ENCODE data around the gene MACIR.
A peak's percentile ranks its signal among the peaks of the same experiment; 100 is the strongest.

Gene MACIR

GRCh38 chr5:103247118-103247517 lies 11.4 kb upstream of the MACIR start:
- DNase-seq = no peak

GRCh38 chr5:103249068-103249467 lies 9.5 kb upstream of the MACIR start:
- DNase-seq = no peak

- no peak for DNase-seq
Observed at GRCh38 chr5:103254921-103255320, 3.6 kb upstream of the MACIR start.

- DNase-seq = no peak
Observed at GRCh38 chr5:103255691-103256090, 2.9 kb upstream of the MACIR start.

- DNase-seq = no peak
Observed at GRCh38 chr5:103256178-103256577, 2.4 kb upstream of the MACIR start.

- DNase-seq = peak; percentile 69
Observed at GRCh38 chr5:103258957-103259704, 568 bp downstream of the MACIR start.

GRCh38 chr5:103259705-103260355 lies 1.3 kb downstream of the MACIR start:
- peak; percentile 21 for DNase-seq

GRCh38 chr5:103260951-103261350 lies 2.4 kb downstream of the MACIR start:
- no peak for DNase-seq

GRCh38 chr5:103262422-103262871 lies 3.9 kb downstream of the MACIR start:
- DNase-seq = no peak

GRCh38 chr5:103263054-103263453 lies 4.5 kb downstream of the MACIR start:
- no peak for DNase-seq

- no peak for DNase-seq
Observed at GRCh38 chr5:103264508-103264907, 5.9 kb downstream of the MACIR start.

GRCh38 chr5:103270581-103270980 lies 12.0 kb downstream of the MACIR start:
- DNase-seq = no peak

- no peak for DNase-seq
Observed at GRCh38 chr5:103271570-103272289, 13.2 kb downstream of the MACIR start.

GRCh38 chr5:103272377-103272776 lies 13.8 kb downstream of the MACIR start:
- no peak for DNase-seq

- no peak for DNase-seq
Observed at GRCh38 chr5:103273952-103274351, 15.4 kb downstream of the MACIR start.

- DNase-seq = no peak
Observed at GRCh38 chr5:103275851-103276250, 17.3 kb downstream of the MACIR start.

- DNase-seq = no peak
Observed at GRCh38 chr5:103280967-103281366, 22.4 kb downstream of the MACIR start.

GRCh38 chr5:103283120-103283519 lies 24.6 kb downstream of the MACIR start:
- no peak for DNase-seq

- DNase-seq = no peak
Observed at GRCh38 chr5:103283869-103284268, 25.3 kb downstream of the MACIR start.

GRCh38 chr5:103286622-103287021 lies 28.1 kb downstream of the MACIR start:
- no peak for DNase-seq

- no peak for DNase-seq
Observed at GRCh38 chr5:103289024-103289423, 30.5 kb downstream of the MACIR start.

GRCh38 chr5:103290846-103291245 lies 32.3 kb downstream of the MACIR start:
- DNase-seq = no peak

- DNase-seq = no peak
Observed at GRCh38 chr5:103291606-103292005, 33.0 kb downstream of the MACIR start.

GRCh38 chr5:103293099-103293498 lies 34.5 kb downstream of the MACIR start:
- DNase-seq = no peak
